GM23338 (cell line): Measurements from ENCODE around the gene PLPP7.

ENCODE experiments used
- CREB1 ChIP-seq: fragments of 250-450 bp; sonication (Bioruptor Pico); IDR thresholded peaks from 2 replicates; pipeline ENCODE4 v1.5.0; 2020; ENCODE audit warnings: low read depth, mild to moderate bottlenecking, moderate library complexity
- ETS1 ChIP-seq: IDR thresholded peaks from 2 replicates; pipeline ENCODE4 v1.6.1; 2016; ENCODE audit warnings: antibody characterized with exemption
- EZH2 ChIP-seq: fragments of 200-600 bp; sonication (generic); IDR thresholded peaks from one replicate; pipeline ENCODE4 v1.8.0; 2017; ENCODE audit warnings: antibody characterized with exemption, mild to moderate bottlenecking, low read depth; ENCODE audit not compliant: unreplicated experiment
- EZH2phosphoT487 ChIP-seq: fragments of 200-600 bp; sonication (generic); IDR thresholded peaks from one replicate; pipeline ENCODE4 v1.8.1; 2018; ENCODE audit warnings: antibody characterized with exemption; ENCODE audit not compliant: unreplicated experiment
- JUNB ChIP-seq: IDR thresholded peaks from one replicate; pipeline ENCODE4 v1.6.1; 2016; ENCODE audit warnings: antibody characterized with exemption; ENCODE audit not compliant: unreplicated experiment
- POLR2AphosphoS5 ChIP-seq: IDR thresholded peaks from 2 replicates; pipeline ENCODE4 v1.6.1; 2016; ENCODE audit warnings: antibody characterized with exemption, low read depth
- REST ChIP-seq: IDR thresholded peaks from one replicate; pipeline ENCODE4 v1.6.1; 2018; ENCODE audit warnings: antibody characterized with exemption; ENCODE audit not compliant: unreplicated experiment
- STAT1 ChIP-seq: IDR thresholded peaks from one replicate; pipeline ENCODE4 v1.6.1; 2016; ENCODE audit warnings: antibody characterized with exemption; ENCODE audit not compliant: unreplicated experiment
- ZNF114 ChIP-seq: fragments of 250-450 bp; sonication (Bioruptor Pico); IDR thresholded peaks from 2 replicates; pipeline ENCODE4 v1.5.0; 2020; ENCODE audit warnings: mild to moderate bottlenecking, moderate library complexity
- ZNF331 ChIP-seq: fragments of 250-450 bp; sonication (Bioruptor Pico); IDR thresholded peaks from 2 replicates; pipeline ENCODE4 v1.5.0; 2020; ENCODE audit warnings: low read depth, mild to moderate bottlenecking, moderate library complexity
- TF ChIP-seq, protein P1 (sequence below), 2 experiments: fragments of 200-600 bp in 1 of 2; sonication (generic) in 1 of 2; conservative IDR thresholded peaks; 2 replicates each; pipeline versions ENCODE4 v1.5.1 to v1.6.1; 2016 to 2017; ENCODE audit warnings: antibody characterized with exemption in 2 of 2, low read depth in 2 of 2, mild to moderate bottlenecking in 2 of 2, moderate library complexity in 1 of 2

- TF ChIP-seq EZH2phosphoT487 (no peak), POLR2AphosphoS5 (no peak), EZH2 (no peak), ETS1 (no peak), JUNB (no peak), REST (no peak), CREB1 (no peak), ZNF331 (CRISPR knock-in tag) (no peak), ZNF114 (CRISPR knock-in tag) (no peak), STAT1 (no peak)
- TF ChIP-seq, protein P1, sequence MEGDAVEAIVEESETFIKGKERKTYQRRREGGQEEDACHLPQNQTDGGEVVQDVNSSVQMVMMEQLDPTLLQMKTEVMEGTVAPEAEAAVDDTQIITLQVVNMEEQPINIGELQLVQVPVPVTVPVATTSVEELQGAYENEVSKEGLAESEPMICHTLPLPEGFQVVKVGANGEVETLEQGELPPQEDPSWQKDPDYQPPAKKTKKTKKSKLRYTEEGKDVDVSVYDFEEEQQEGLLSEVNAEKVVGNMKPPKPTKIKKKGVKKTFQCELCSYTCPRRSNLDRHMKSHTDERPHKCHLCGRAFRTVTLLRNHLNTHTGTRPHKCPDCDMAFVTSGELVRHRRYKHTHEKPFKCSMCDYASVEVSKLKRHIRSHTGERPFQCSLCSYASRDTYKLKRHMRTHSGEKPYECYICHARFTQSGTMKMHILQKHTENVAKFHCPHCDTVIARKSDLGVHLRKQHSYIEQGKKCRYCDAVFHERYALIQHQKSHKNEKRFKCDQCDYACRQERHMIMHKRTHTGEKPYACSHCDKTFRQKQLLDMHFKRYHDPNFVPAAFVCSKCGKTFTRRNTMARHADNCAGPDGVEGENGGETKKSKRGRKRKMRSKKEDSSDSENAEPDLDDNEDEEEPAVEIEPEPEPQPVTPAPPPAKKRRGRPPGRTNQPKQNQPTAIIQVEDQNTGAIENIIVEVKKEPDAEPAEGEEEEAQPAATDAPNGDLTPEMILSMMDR (conservative IDR thresholded peaks at IDR 0.05; ENCODE audit: low read depth in 2 of 2): no peak
Measured at GRCh38 chr9:131259916-131260597, 29.5 kb upstream of the PLPP7 start.
